Muscle layer of colon (tissue), 2 donors: ENCODE data around the gene CXCR6.

Experiments
- H3K27ac ChIP-seq: one replicate; pipeline ENCODE4 v1.7.0; 2013; ENCODE audit warnings: low read depth, mild to moderate bottlenecking, low read length, moderate library complexity
- H3K27me3 ChIP-seq, 2 donors: one replicate each; pipeline ENCODE4 v1.7.0; 2013; ENCODE audit warnings: low read length in 2 of 2, mild to moderate bottlenecking in 2 of 2; ENCODE audit not compliant: insufficient read depth in 2 of 2, control insufficient read depth in 1 of 2
- H3K36me3 ChIP-seq: one replicate; pipeline ENCODE4 v1.7.0; 2013; ENCODE audit warnings: mild to moderate bottlenecking, low read length; ENCODE audit not compliant: insufficient read depth
- H3K4me1 ChIP-seq: one replicate; pipeline ENCODE4 v1.7.0; 2013; ENCODE audit warnings: mild to moderate bottlenecking, low read length; ENCODE audit not compliant: insufficient read depth
- H3K4me3 ChIP-seq, 2 donors: one replicate each; pipeline ENCODE4 v1.7.0; 2013; ENCODE audit warnings: low read length in 2 of 2, low read depth in 1 of 2, mild to moderate bottlenecking in 1 of 2, moderate library complexity in 1 of 2
- H3K9ac ChIP-seq: one replicate; pipeline ENCODE4 v1.7.0; 2013; ENCODE audit warnings: low read length
- H3K9me3 ChIP-seq: one replicate; pipeline ENCODE4 v1.7.0; 2013; ENCODE audit warnings: mild to moderate bottlenecking, low read length
- donor health status: abdominal sarcoma.
- donor health status: Adenocarcinoma of cecum.

The CXCR6 gene

DNA sequence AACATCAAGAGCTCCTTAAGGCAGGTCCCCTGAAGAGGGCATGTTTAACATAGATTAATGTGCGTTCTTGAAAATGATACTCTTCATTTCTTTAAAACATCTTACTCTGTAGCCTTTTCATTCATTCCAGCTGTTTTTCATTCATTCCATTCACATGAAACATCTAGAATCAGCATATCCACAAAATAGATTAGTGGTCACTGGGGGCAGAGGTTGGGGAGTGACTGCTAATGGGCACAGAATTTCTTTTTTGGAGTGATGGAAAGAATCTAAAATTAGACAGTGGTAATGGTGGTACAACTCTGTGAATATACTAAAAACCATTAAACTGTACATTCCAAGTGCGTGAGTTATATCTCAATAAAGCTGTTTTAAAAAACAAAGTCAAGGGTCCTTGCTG, 15.4 kb upstream of the CXCR6 start:
- no peak overlapping the region for H3K4me3 ChIP-seq
- H3K27me3 ChIP-seq = no peaks in the 10 kb centered on the region
- no peak overlapping the region for H3K9ac ChIP-seq
- peaks cover 82% of the 10 kb centered on the region for H3K36me3 ChIP-seq
- no peaks in the 10 kb centered on the region for H3K4me1 ChIP-seq
- no peaks in the 10 kb centered on the region for H3K9me3 ChIP-seq
- no peak overlapping the region for H3K27ac ChIP-seq

DNA sequence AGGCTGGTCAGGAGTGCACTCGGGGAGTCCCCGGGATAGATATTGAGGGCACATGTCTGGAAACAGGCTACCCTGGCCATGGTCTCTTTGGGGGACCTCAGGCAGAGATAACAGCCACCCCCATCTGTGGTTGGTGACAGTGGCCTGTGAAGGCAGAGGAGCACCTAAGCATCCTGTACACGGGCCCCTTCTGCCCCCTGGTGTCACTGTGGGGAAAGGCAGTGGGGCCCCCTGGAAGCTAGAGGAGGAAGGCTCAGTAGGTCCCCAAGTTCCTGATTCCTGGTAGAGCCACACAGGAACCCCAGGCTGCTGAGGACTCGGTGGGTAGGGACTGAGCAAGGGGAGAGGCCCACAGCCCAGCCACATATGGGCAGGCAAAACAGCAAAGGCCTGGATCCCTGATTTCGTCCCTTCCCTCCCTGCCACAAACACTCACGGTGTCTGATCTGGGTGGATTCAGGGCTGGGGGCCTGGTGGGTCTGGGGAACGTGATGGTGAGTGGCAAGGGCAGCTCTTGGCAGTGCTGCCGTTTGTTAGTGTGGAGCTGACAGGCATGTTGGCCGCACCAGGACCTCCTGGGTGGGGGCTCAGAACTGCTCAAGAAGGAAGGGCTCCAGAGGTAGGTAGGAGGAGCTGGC, 14.1 kb upstream of the CXCR6 start:
- H3K9me3 ChIP-seq = no peaks in the 10 kb centered on the region
- H3K36me3 ChIP-seq = peaks cover 73% of the 10 kb centered on the region
- H3K4me1 ChIP-seq = no peaks in the 10 kb centered on the region
- H3K27me3 ChIP-seq = no peaks in the 10 kb centered on the region
- H3K4me3 ChIP-seq = no peak overlapping the region
- no peak overlapping the region for H3K9ac ChIP-seq
- H3K27ac ChIP-seq = no peak overlapping the region

DNA sequence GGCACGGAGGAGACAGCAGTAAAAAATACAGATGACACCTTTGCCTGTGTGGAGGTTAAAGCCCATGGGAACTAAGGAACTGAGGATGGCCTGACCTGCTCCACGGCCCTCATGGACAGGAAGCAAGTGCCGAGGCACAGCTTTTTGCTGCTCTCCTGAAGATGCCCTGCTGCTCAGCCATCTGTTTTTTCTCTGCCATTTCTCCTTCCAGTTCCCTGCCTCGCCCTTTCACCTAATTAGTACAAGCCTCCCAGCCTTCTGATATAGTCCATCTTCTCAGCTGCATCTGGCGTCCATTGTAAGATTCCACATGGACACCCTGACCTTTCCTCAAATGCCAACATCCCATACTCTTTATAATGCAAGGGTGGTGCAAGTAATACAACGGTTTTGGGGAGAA, 11.8 kb upstream of the CXCR6 start:
- H3K36me3 ChIP-seq = peaks cover 85% of the 10 kb centered on the region
- no peaks in the 10 kb centered on the region for H3K4me1 ChIP-seq
- H3K9me3 ChIP-seq = no peaks in the 10 kb centered on the region
- no peaks in the 10 kb centered on the region for H3K27me3 ChIP-seq
- no peak overlapping the region for H3K27ac ChIP-seq
- no peak overlapping the region for H3K9ac ChIP-seq
- no peak overlapping the region for H3K4me3 ChIP-seq

DNA sequence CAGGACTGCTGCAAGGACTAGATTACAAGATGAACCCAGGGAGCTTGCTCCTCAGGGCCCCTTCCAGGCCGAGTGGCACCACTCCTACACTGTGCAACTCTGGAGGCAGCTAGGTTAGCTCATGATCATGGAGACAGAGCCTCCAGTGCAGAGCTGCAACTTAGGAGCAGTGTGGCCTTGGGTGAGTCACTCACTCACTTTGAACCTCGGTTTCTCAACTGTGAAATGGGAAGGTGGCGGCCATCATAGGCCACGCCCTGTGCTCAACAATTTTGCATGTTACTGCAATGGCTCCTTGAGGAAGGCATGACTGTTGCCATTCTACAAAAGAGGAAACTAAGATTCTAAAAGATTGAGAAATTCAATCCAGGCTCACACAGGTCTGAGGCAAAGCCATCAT, 11.2 kb upstream of the CXCR6 start:
- H3K36me3 ChIP-seq = peaks cover 90% of the 10 kb centered on the region
- H3K27ac ChIP-seq = no peak overlapping the region
- H3K4me1 ChIP-seq = no peaks in the 10 kb centered on the region
- H3K9ac ChIP-seq = no peak overlapping the region
- H3K4me3 ChIP-seq = no peak overlapping the region
- no peaks in the 10 kb centered on the region for H3K27me3 ChIP-seq
- H3K9me3 ChIP-seq = no peaks in the 10 kb centered on the region

DNA sequence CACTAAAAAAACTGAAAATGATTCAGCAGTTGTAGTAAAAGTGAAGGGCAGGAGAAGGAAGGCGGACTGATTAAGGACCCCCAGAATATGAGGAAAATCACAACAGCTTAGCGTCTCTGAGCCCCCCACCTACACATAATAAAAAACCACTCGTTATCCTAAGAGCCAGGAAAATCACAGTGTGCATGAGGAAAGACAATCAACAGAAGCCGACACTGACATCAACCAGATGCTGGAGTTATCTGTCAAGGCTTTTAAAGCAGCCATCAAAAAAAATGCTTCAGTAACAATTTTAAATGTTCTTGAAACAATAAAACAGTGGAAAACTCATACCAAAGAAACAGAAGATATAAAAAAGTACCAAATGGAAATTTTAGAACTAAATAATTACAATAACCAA, 9.7 kb upstream of the CXCR6 start:
- Histone ChIP-seq H3K9ac (no peak overlapping the region), H3K4me3 (no peak overlapping the region), H3K27ac (no peak overlapping the region), H3K9me3 (no peaks in the 10 kb centered on the region), H3K36me3 (peaks cover 87% of the 10 kb centered on the region), H3K4me1 (no peaks in the 10 kb centered on the region), H3K27me3 (no peaks in the 10 kb centered on the region)

DNA sequence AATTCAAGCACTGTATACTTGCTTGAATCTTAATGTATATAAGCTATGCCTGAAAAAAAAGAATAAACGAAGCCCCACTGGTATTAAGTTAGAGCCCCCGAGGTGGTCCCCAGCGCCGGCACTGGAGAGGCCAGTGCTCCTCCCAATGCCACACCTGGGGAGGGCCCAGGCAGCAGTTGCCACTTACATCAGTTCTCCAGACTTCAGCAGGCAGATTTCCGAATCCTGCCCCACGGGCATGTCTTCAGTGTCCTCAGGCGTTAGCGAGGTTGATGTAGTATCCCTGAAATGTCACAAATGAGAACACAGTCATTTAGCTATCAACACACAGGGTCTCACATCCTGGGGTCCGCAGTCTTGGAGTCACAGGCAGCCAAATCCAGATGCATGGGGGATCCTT, 7.0 kb upstream of the CXCR6 start:
- peaks cover 12% of the 10 kb centered on the region for H3K4me1 ChIP-seq
- no peak overlapping the region for H3K9ac ChIP-seq
- H3K4me3 ChIP-seq = no peak overlapping the region
- H3K9me3 ChIP-seq = no peaks in the 10 kb centered on the region
- no peaks in the 10 kb centered on the region for H3K27me3 ChIP-seq
- H3K27ac ChIP-seq = no peak overlapping the region
- peaks cover 60% of the 10 kb centered on the region for H3K36me3 ChIP-seq

DNA sequence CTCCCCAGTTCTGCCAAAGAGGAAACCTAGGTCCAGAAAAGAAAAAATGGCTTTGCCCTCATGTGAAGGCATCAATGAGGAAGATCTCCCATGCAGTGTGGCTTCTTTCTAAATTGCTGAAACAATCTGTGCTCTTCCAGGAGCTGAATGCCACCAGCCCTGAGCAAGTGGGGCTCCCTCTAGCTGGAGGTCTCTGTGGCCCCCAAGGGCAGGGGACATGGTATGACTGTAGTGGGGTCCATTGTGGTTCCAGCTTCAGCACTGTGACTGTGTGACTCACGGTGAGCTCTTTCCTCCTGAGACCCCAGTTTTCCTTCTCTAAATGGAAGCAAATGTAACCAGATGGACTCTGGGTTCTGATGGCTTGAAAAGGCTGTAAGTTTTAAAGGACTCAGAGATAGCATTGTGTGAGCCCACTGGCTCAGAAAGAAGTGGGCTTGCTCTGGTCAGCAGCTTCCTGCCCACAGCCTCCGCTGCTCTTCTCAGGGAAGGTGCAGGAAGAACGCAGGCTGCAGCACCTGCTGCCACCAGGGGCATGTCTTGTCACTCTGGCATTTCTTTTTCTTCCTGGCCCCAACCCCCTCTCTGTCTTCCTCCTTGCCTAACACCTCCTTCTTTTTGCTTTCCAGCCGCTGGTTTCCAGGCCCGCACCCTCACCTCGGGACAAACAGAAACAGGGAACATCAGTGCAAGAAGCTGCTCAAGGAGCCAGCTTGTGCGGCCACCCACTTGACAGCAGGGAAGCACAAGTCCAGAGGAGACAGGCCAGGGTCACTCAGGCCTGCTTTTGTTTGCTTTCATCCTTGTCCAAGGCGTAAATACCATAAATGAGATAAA, 5.8 kb upstream of the CXCR6 start:
- Histone ChIP-seq H3K4me3 (no peak overlapping the region), H3K9me3 (no peaks in the 10 kb centered on the region), H3K36me3 (peaks cover 48% of the 10 kb centered on the region), H3K9ac (no peak overlapping the region), H3K27ac (no peak overlapping the region), H3K27me3 (no peaks in the 10 kb centered on the region), H3K4me1 (peaks cover 12% of the 10 kb centered on the region)

DNA sequence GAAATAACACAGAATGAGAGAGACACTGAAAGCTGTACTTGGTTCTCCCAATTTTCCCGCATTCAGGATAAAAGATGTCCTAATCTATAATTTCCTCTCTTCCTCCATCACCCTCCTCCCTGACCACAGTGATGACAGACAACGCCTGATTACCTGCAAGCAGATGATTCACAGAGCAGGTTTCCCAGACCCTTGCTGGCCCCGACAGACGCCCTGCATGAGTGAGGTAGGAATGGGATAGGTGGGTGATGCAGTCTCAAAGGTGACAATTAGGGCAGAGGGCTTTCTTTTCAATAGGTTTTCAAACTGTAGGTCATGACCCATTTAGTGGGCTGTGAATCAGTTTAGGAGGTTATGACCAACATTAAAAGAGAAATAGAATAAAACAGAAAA, 5.2 kb upstream of the CXCR6 start:
- Histone ChIP-seq H3K9ac (no peak overlapping the region), H3K36me3 (peaks cover 45% of the 10 kb centered on the region), H3K9me3 (no peaks in the 10 kb centered on the region), H3K27ac (no peak overlapping the region), H3K27me3 (no peaks in the 10 kb centered on the region), H3K4me1 (peaks cover 12% of the 10 kb centered on the region), H3K4me3 (no peak overlapping the region)

DNA sequence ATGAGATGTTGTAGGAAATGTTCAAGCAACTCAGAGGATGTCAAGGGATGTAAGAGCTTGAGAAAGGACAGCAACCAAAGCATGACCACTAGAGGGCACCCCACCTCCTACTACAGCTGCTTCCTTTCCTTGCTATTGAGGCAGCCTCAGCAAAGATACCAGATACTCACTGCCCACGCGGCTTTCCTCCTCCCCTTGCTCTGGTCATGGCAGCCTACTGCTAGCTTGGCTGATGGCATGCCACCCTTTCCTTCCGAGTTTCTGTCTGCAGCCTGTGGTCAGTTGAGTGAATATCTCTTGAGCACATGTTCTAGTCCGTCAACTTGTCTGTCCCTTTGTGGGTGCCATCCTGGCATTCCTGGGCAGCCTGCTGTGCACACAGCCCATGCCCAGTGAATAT, 4.4 kb upstream of the CXCR6 start:
- H3K9me3 ChIP-seq = no peaks in the 10 kb centered on the region
- H3K36me3 ChIP-seq = peaks cover 44% of the 10 kb centered on the region
- H3K4me1 ChIP-seq = peaks cover 12% of the 10 kb centered on the region
- no peaks in the 10 kb centered on the region for H3K27me3 ChIP-seq
- no peak overlapping the region for H3K27ac ChIP-seq
- no peak overlapping the region for H3K4me3 ChIP-seq
- no peak overlapping the region for H3K9ac ChIP-seq

DNA sequence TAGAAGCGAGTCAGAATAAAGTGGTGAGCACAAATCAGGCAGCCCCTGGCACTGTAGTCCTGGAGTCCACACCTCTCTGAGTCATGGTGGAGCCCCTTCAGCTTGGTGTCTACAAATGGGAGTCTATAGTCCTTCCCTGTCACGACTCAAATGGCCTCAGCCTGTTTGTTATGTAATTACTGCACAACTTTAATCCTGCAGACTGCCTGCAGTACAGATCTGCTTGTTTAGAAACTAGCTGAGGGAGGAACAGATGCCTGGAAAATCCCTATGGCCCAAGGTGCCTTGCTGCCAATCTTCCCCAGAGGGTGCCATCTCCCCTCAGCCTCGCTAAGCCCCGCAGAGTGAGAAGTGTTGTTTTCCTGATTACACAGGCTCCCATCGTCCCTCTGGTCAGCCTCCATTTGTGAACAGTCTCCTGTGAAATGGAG, 3.9 kb upstream of the CXCR6 start:
- Histone ChIP-seq H3K27ac (no peak overlapping the region), H3K4me3 (no peak overlapping the region), H3K9ac (no peak overlapping the region), H3K36me3 (peaks cover 39% of the 10 kb centered on the region), H3K27me3 (no peaks in the 10 kb centered on the region), H3K4me1 (peaks cover 12% of the 10 kb centered on the region), H3K9me3 (no peaks in the 10 kb centered on the region)

DNA sequence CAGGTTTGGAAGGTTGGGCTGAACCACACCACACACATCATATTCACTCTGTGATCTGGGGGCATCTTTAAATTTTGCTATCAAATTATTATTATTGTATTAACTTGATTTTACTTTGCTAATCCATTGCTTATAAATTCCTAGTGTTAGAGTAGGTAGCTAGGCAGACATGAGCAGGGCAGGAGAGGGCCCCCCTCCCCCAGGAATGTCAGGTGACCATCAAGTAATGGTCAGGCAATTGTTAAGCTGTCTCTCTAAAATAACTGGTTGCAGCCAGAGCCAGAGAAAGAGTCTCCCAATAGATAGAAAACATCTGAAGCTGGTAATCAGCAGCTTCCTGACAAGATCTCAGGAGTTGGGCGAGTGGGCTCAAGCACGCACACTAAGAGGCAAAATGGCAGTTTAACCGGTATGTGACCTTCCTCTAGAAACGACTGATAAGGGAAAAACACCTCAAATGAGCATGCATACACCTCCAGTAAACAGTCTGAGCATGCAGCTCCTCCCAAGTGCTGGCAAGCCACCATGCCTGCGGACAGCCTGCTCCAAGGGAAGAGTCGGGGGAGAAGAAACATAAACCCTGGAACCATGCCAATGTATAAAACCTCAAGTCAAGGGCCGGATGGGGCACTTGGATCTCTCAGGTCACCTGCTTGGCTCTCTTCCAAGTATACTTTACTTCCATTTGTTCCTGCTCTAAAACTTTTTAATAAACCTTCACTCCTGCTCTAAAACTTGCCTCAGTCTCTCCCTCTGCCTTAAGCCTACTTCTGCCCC, 3.1 kb upstream of the CXCR6 start:
- H3K27ac ChIP-seq = no peak overlapping the region
- H3K9ac ChIP-seq = no peak overlapping the region
- H3K4me3 ChIP-seq = no peak overlapping the region
- H3K36me3 ChIP-seq = peaks cover 31% of the 10 kb centered on the region
- no peaks in the 10 kb centered on the region for H3K9me3 ChIP-seq
- H3K27me3 ChIP-seq = no peaks in the 10 kb centered on the region
- H3K4me1 ChIP-seq = peaks cover 12% of the 10 kb centered on the region
